GM12878 (cell line): ENCODE measurements around the gene KLF6. TPM values are rescaled to one million over a fixed set of nuclear protein-coding genes. Genes with fewer than 3 reads are reported as not detected.

Source experiments
- ATAC-seq: fragments of 200-7000 bp; cut with Tn5 transposase; 3 replicates; pipeline ENCODE4 v1.9.1; 2020; ENCODE audit warnings: mild to moderate bottlenecking, moderate library complexity
- BruUV-seq: library from RNA; stranded (reverse); fragments of 400-500 nt; replicated peaks from 2 replicates; lab custom pipeline; 2021; lab: Mats Ljungman, UMichigan
- CTCF ChIA-PET: fragments of 300-600 bp; sonication (Branson Sonifier 250); formaldehyde crosslinking; extraction: SDS; loops from one replicate; lab custom pipeline; 2021; ENCODE audit warnings: inconsistent platforms; lab: Yijun Ruan, JAX
- POLR2A ChIA-PET: fragments of 350-600 bp; formaldehyde crosslinking; extraction: SDS; loops from one replicate; lab custom pipeline; 2021; ENCODE audit warnings: inconsistent platforms; lab: Charles Lee
- RAD21 ChIA-PET: fragments of 300-600 bp; sonication (Branson Sonifier 250); formaldehyde crosslinking; loops from one replicate; lab custom pipeline; 2023; ENCODE audit warnings: antibody characterized with exemption; ENCODE audit not compliant: unreplicated experiment; lab: Charles Lee
- SMC1A ChIA-PET: fragments of 300-600 bp; sonication (Branson Sonifier 250); formaldehyde crosslinking; loops from one replicate; lab custom pipeline; 2023; ENCODE audit not compliant: unreplicated experiment, uncharacterized antibody; lab: Charles Lee
- DNase-seq: peaks from one replicate; pipeline ENCODE4 v3.0.0-alpha.2; 2011; ENCODE audit warnings: low read depth, low spot score
- FAIRE-seq: peaks from 3 replicates; lab custom pipeline; 2011; peaks lifted over from hg19 to GRCh38; lab: Jason Lieb, UNC
- H2AFZ ChIP-seq: 2 replicates; pipeline ENCODE4 v1.6.0; 2011; ENCODE audit warnings: low read depth, low read length, control low read depth; ENCODE audit not compliant: control insufficient read depth
- H3K27ac ChIP-seq: 2 replicates; pipeline ENCODE4 v1.5.1; 2011; ENCODE audit warnings: control low read depth; ENCODE audit not compliant: control insufficient read depth, insufficient read depth
- H3K27me3 ChIP-seq, 2 experiments: replicated peaks in 1 of 2; 2 replicates each; pipeline versions ENCODE4 v1.6.0 to v1.6.1; 2011; ENCODE audit warnings: low read length in 1 of 2; ENCODE audit not compliant: control insufficient read depth in 2 of 2, insufficient read depth in 2 of 2
- H3K36me3 ChIP-seq, 2 experiments: 2 replicates each; pipeline ENCODE4 v1.5.1; 2011; ENCODE audit warnings: low read length in 1 of 2; ENCODE audit not compliant: control insufficient read depth in 2 of 2, insufficient read depth in 2 of 2
- H3K4me1 ChIP-seq: 2 replicates; pipeline ENCODE4 v1.6.1; 2011; ENCODE audit warnings: mild to moderate bottlenecking, low read length, moderate library complexity, mixed read lengths; ENCODE audit not compliant: control insufficient read depth, insufficient read depth
- H3K4me2 ChIP-seq: 2 replicates; pipeline ENCODE4 v1.6.0; 2011; ENCODE audit warnings: control low read depth; ENCODE audit not compliant: control insufficient read depth, insufficient read depth
- H3K4me3 ChIP-seq: fragments of 200-600 bp; sonication (generic); 2 replicates; pipeline ENCODE4 v1.5.1; 2016
- H3K79me2 ChIP-seq: 2 replicates; pipeline ENCODE4 v1.6.0; 2011; ENCODE audit warnings: low read length; ENCODE audit not compliant: control insufficient read depth, insufficient read depth
- H3K9ac ChIP-seq: 2 replicates; pipeline ENCODE4 v1.8.0; 2011; ENCODE audit warnings: low read length, control low read depth, mixed read lengths; ENCODE audit not compliant: control insufficient read depth, insufficient read depth
- H3K9me3 ChIP-seq: replicated peaks from 3 replicates; pipeline ENCODE4 v1.5.1; 2011; ENCODE audit warnings: mild to moderate bottlenecking, low read length; ENCODE audit not compliant: control insufficient read depth, insufficient read depth
- H4K20me1 ChIP-seq: 2 replicates; pipeline ENCODE4 v1.6.0; 2011; ENCODE audit not compliant: control insufficient read depth, insufficient read depth
- ATF7 ChIP-seq: fragments of 450-650 bp; IDR thresholded peaks from 2 replicates; pipeline ENCODE4 v1.6.1; 2016; ENCODE audit warnings: low read depth, mild to moderate bottlenecking
- MTA2 ChIP-seq: fragments of 450-650 bp; IDR thresholded peaks from 2 replicates; pipeline ENCODE4 v1.6.1; 2016; ENCODE audit warnings: low read depth, mild to moderate bottlenecking, moderate library complexity
- NFIC ChIP-seq: IDR thresholded peaks from 2 replicates; pipeline ENCODE4 v1.6.1; 2012; ENCODE audit warnings: low read depth, mild to moderate bottlenecking, inconsistent platforms, low read length, moderate library complexity
- NR2F1 ChIP-seq: fragments of 450-650 bp; conservative IDR thresholded peaks from 2 replicates; pipeline ENCODE4 v1.6.1; 2017; ENCODE audit warnings: mild to moderate bottlenecking
- SMC3 ChIP-seq: IDR thresholded peaks from 2 replicates; pipeline ENCODE4 v1.6.1; 2011; ENCODE audit warnings: low read length, improper control_type of control experiment, borderline replicate concordance
- ZNF687 ChIP-seq: fragments of 450-650 bp; IDR thresholded peaks from 2 replicates; pipeline ENCODE4 v1.6.1; 2017; ENCODE audit warnings: mild to moderate bottlenecking, moderate library complexity
- WGBS: methylation state at CpG from one replicate; pipeline ENCODE4 v1.1.6; 2016; ENCODE audit warnings: low lambda C conversion rate; ENCODE audit not compliant: insufficient replicate concordance, insufficient coverage; ENCODE audit errors: missing lambda C conversion rate; 5-methylcytosine and 5-hydroxymethylcytosine counted together
- in situ Hi-C: fragments of 300-500 bp; cut with MboI; formaldehyde crosslinking; loops from 9 replicates; pipeline ENCODE4 v1.14.3; 2018; ENCODE audit warnings: mixed read lengths
- intact Hi-C: fragments of 100-400 bp; cut with micrococcal nuclease; formaldehyde crosslinking; loops from one replicate; pipeline ENCODE4 v1.14.2; 2022; ENCODE audit not compliant: unreplicated experiment
- polyA plus RNA-seq, 11 experiments: library from polyadenylated mRNA; depleted of rRNA in 4 of 11; unstranded in 6 of 11; stranded (reverse) in 5 of 11; fragments of >200 nt; fragmentation: Nextera tagmentation in 4 of 11; fragmentation: Illumina TruSeq in 1 of 11; extraction: Ambion mirVana in 4 of 11; extraction: Trizol in 1 of 11; gene quantifications; 1 replicate in 1 of 11; 2 replicates in 10 of 11; pipeline versions ENCODE4 v1.2.1 to v1.2.3, GENCODE V29; 2011 to 2016; ENCODE audit warnings: inconsistent platforms in 2 of 11, missing spikeins in 2 of 11, low read depth in 1 of 11
- total RNA-seq, 4 experiments: library from RNA; depleted of rRNA in 3 of 4; stranded (reverse); fragments of >200 nt in 3 of 4; fragmentation: Illumina TruSeq in 1 of 4; extraction: Trizol in 1 of 4; gene quantifications; 2 replicates each; pipeline versions ENCODE4 v1.2.1 to v1.2.3, GENCODE V29; 2013 to 2021
- TF ChIP-seq, protein P1 (sequence below): IDR thresholded peaks from 2 replicates; pipeline ENCODE4 v1.6.1; 2011; ENCODE audit warnings: low read depth, low read length, improper control_type of control experiment, borderline replicate concordance
- TF ChIP-seq, protein P2 (sequence below): fragments of 450-650 bp; IDR thresholded peaks from 2 replicates; pipeline ENCODE4 v1.6.1; 2017; ENCODE audit warnings: mild to moderate bottlenecking, moderate library complexity
- TF ChIP-seq, protein P3 (sequence below): IDR thresholded peaks from 2 replicates; pipeline ENCODE4 v1.6.1; 2011; ENCODE audit warnings: borderline replicate concordance, low read depth, mild to moderate bottlenecking, moderate library complexity, low read length; ENCODE audit not compliant: insufficient read depth, poor library complexity, severe bottlenecking

Gene KLF6
- total and polyA plus RNA-seq, 10 of the 15 experiments (the other 5 are each of a cell fraction or from before 2014, with no cell fraction given) = 7.4 to 54.1 (median 23.5) TPM

- H3K4me1 ChIP-seq = peaks cover 25% of the 10 kb centered on the region
- H3K4me2 ChIP-seq = peak overlapping the region; percentile 68
- ChIA-PET CTCF (interaction anchor here (0.7 to 1.4 kb wide), 5 partner anchors 14 to 47 kb away, joined by 3 to 7 read pairs (median 5); no protein-coding TSS in a partner anchor), SMC1A (interaction anchor here (1.1 to 15.5 kb wide), 13 partner anchors 16 to 74 kb away, joined by 3 to 280 read pairs (median 3); partner anchors contain the start of gene KLF6), RAD21 (interaction anchor here (0.6 to 10.6 kb wide), 11 partner anchors 9 to 225 kb away, joined by 3 to 135 read pairs (median 5); partner anchors contain the start of gene KLF6), POLR2A (interaction anchor here (0.7 to 2.2 kb wide), 10 partner anchors 9 to 60 kb away, joined by 3 to 12 read pairs (median 4); partner anchors contain the start of gene KLF6)
- H3K9me3 ChIP-seq = no peaks in the 10 kb centered on the region
- no peak for FAIRE-seq
- no peaks in the 10 kb centered on the region for H3K36me3 ChIP-seq
- no peaks in the 10 kb centered on the region for H4K20me1 ChIP-seq
- no peaks in the 10 kb centered on the region for H3K79me2 ChIP-seq
- no peak overlapping the region for H3K9ac ChIP-seq
- BruUV-seq = no TSS peak
- no peak for DNase-seq
- H3K27me3 ChIP-seq = no peaks in the 10 kb centered on the region
- in situ Hi-C loops = no loop called here
- peak; percentile 62 for ATAC-seq
- no peak overlapping the region for H3K4me3 ChIP-seq
- intact Hi-C loops = no loop called here
- H2AFZ ChIP-seq = peak overlapping the region; percentile 56
- peak overlapping the region; percentile 4 for H3K27ac ChIP-seq
- WGBS = 44% methylated on average over 14 of the region's 14 CpGs
- TF ChIP-seq, protein P1, sequence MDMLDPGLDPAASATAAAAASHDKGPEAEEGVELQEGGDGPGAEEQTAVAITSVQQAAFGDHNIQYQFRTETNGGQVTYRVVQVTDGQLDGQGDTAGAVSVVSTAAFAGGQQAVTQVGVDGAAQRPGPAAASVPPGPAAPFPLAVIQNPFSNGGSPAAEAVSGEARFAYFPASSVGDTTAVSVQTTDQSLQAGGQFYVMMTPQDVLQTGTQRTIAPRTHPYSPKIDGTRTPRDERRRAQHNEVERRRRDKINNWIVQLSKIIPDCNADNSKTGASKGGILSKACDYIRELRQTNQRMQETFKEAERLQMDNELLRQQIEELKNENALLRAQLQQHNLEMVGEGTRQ = peak; percentile 52; the same call in 1 of the 2 replicates
- TF ChIP-seq, protein P2, sequence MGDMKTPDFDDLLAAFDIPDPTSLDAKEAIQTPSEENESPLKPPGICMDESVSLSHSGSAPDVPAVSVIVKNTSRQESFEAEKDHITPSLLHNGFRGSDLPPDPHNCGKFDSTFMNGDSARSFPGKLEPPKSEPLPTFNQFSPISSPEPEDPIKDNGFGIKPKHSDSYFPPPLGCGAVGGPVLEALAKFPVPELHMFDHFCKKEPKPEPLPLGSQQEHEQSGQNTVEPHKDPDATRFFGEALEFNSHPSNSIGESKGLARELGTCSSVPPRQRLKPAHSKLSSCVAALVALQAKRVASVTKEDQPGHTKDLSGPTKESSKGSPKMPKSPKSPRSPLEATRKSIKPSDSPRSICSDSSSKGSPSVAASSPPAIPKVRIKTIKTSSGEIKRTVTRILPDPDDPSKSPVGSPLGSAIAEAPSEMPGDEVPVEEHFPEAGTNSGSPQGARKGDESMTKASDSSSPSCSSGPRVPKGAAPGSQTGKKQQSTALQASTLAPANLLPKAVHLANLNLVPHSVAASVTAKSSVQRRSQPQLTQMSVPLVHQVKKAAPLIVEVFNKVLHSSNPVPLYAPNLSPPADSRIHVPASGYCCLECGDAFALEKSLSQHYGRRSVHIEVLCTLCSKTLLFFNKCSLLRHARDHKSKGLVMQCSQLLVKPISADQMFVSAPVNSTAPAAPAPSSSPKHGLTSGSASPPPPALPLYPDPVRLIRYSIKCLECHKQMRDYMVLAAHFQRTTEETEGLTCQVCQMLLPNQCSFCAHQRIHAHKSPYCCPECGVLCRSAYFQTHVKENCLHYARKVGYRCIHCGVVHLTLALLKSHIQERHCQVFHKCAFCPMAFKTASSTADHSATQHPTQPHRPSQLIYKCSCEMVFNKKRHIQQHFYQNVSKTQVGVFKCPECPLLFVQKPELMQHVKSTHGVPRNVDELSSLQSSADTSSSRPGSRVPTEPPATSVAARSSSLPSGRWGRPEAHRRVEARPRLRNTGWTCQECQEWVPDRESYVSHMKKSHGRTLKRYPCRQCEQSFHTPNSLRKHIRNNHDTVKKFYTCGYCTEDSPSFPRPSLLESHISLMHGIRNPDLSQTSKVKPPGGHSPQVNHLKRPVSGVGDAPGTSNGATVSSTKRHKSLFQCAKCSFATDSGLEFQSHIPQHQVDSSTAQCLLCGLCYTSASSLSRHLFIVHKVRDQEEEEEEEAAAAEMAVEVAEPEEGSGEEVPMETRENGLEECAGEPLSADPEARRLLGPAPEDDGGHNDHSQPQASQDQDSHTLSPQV = peak; percentile 72; the same call in 1 of the 2 replicates
- TF ChIP-seq ZNF687 (peak; percentile 50; the same call in 1 of the 2 replicates), MTA2 (0 out of 2 replicates have a peak, but pooled peaks have one; percentile 11), NR2F1 (peak; percentile 81), NFIC (peak; percentile 40; the same call in 1 of the 2 replicates), SMC3 (no peak), ATF7 (peak; percentile 64)
- TF ChIP-seq, protein P3, sequence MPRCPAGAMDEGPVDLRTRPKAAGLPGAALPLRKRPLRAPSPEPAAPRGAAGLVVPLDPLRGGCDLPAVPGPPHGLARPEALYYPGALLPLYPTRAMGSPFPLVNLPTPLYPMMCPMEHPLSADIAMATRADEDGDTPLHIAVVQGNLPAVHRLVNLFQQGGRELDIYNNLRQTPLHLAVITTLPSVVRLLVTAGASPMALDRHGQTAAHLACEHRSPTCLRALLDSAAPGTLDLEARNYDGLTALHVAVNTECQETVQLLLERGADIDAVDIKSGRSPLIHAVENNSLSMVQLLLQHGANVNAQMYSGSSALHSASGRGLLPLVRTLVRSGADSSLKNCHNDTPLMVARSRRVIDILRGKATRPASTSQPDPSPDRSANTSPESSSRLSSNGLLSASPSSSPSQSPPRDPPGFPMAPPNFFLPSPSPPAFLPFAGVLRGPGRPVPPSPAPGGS = no peak
Observed at GRCh38 chr10:3828404-3829155, 43.6 kb upstream of the KLF6 start.
